Fibroblast of lung (primary cell): Measurements from ENCODE around the gene RAB18.

ENCODE experiments used
- CTCF ChIP-seq, 2 donors: IDR thresholded peaks in 1 of 2; conservative IDR thresholded peaks in 1 of 2; 1 replicate in 1 of 2; 2 replicates in 1 of 2; pipeline ENCODE4 v1.5.1; 2011 to 2012; ENCODE audit warnings: low read length in 2 of 2, control low read depth in 1 of 2, inconsistent platforms in 1 of 2, low read depth in 1 of 2, mild to moderate bottlenecking in 1 of 2
- EZH2 ChIP-seq: IDR thresholded peaks from 2 replicates; pipeline ENCODE4 v1.5.1; 2012; ENCODE audit warnings: low read length, control low read depth, mild to moderate bottlenecking; ENCODE audit errors: missing control alignments

GRCh38 chr10:27503498-27504006, 552 bp upstream of the RAB18 start:
- TF ChIP-seq CTCF (conservative IDR thresholded peaks at IDR 0.05 in 1 of 2, IDR thresholded peaks at IDR 0.05 in 1 of 2; ENCODE audit: low read depth in 1 of 2, low read length in 2 of 2) = no peak
- no peak for TF ChIP-seq EZH2
